Spleen (tissue), 11 donors: Measurements from ENCODE around the gene PTPRN2. TPM values are rescaled to one million over a fixed set of nuclear protein-coding genes. Genes with fewer than 3 reads are reported as not detected.

Experiments
- DNase-seq: peaks from one replicate; pipeline ENCODE4 v3.0.0-alpha.2; 2020
- H3K27ac ChIP-seq, 8 donors: fragments of 200-600 bp; sonication (generic) in 7 of 8; 1 replicate in 4 of 8; 2 replicates in 4 of 8; pipeline versions ENCODE4 v1.5.0 to v1.8.0; 2016 to 2021; ENCODE audit warnings: inconsistent platforms in 4 of 8, mild to moderate bottlenecking in 4 of 8, moderate library complexity in 1 of 8
- H3K27me3 ChIP-seq, 7 donors: fragments of 200-600 bp; sonication (generic) in 6 of 7; replicated peaks in 1 of 7; 1 replicate in 4 of 7; 2 replicates in 3 of 7; pipeline versions ENCODE4 v1.5.0 to v1.8.0; 2016 to 2021; ENCODE audit warnings: inconsistent platforms in 3 of 7, mild to moderate bottlenecking in 1 of 7
- H3K36me3 ChIP-seq, 6 donors: fragments of 200-600 bp; sonication (generic) in 5 of 6; 1 replicate in 4 of 6; 2 replicates in 2 of 6; pipeline versions ENCODE4 v1.5.0 to v1.8.0; 2016 to 2021; ENCODE audit warnings: inconsistent platforms in 2 of 6
- H3K4me1 ChIP-seq, 6 donors: fragments of 200-600 bp; sonication (generic) in 5 of 6; 1 replicate in 3 of 6; 2 replicates in 3 of 6; pipeline versions ENCODE4 v1.5.0 to v1.8.0; 2016 to 2021; ENCODE audit warnings: inconsistent platforms in 3 of 6
- H3K4me3 ChIP-seq, 8 donors: fragments of 200-600 bp; sonication (generic) in 7 of 8; 1 replicate in 4 of 8; 2 replicates in 4 of 8; pipeline versions ENCODE4 v1.5.0 to v1.8.0; 2016 to 2021; ENCODE audit warnings: inconsistent platforms in 4 of 8, mild to moderate bottlenecking in 4 of 8, moderate library complexity in 2 of 8
- H3K9me3 ChIP-seq, 8 donors: fragments of 200-600 bp; sonication (generic) in 7 of 8; 1 replicate in 4 of 8; 2 replicates in 4 of 8; pipeline versions ENCODE4 v1.5.0 to v1.8.0; 2016 to 2021; ENCODE audit warnings: inconsistent platforms in 4 of 8
- CTCF ChIP-seq, 11 experiments: fragments of 200-600 bp in 7 of 11; fragments of 450-650 bp in 4 of 11; sonication (generic) in 4 of 11; IDR thresholded peaks in 8 of 11; conservative IDR thresholded peaks in 3 of 11; 1 replicate in 7 of 11; 2 replicates in 4 of 11; pipeline versions ENCODE4 v1.4.0 to v1.8.0; 2016 to 2021; ENCODE audit warnings: antibody characterized with exemption in 11 of 11, inconsistent platforms in 4 of 11, mild to moderate bottlenecking in 1 of 11
- POLR2A ChIP-seq, 3 donors: fragments of 450-650 bp; IDR thresholded peaks; one replicate each; pipeline ENCODE4 v1.5.1; 2017; ENCODE audit warnings: antibody characterized with exemption in 3 of 3, mild to moderate bottlenecking in 1 of 3
- POLR2AphosphoS5 ChIP-seq, 3 donors: sonication (generic); formaldehyde crosslinking; IDR thresholded peaks; one replicate each; pipeline ENCODE4 v1.5.1; 2017; ENCODE audit warnings: antibody characterized with exemption in 3 of 3
- WGBS, 5 donors: extraction: QIAGEN DNeasy Blood & Tissue Kit in 3 of 5; methylation state at CpG; one replicate each; pipeline versions ENCODE4 v1.1.5 to v1.1.7; 2013 to 2018; 5-methylcytosine and 5-hydroxymethylcytosine counted together
- intact Hi-C: fragments of 100-400 bp; cut with DNase I; formaldehyde crosslinking; loops from one replicate; pipeline ENCODE4 v1.15.0; 2023; ENCODE audit warnings: low total_unique reads
- polyA plus RNA-seq, 3 donors: library from polyadenylated mRNA; stranded (reverse); fragments of 200-250 nt; gene quantifications; one replicate each; pipeline ENCODE4 v1.2.1, GENCODE V29; 2013
- total RNA-seq, 7 donors: library from RNA; depleted of rRNA in 3 of 7; stranded (reverse); fragments of >200 nt in 3 of 7; fragmentation: NEBNext Ultra II Directional in 4 of 7; extraction: Animal tissue kit (Norgen Biotek cat#: 25700) in 4 of 7; gene quantifications; one replicate each; pipeline versions ENCODE4 v1.1.0 to v1.2.1, GENCODE V29; 2016 to 2021
- donor health status: healthy with polysubstance abuse.
- donor health status: DM: no; HTN: no; CAD: no; lungs with moderate emphysema.
- donor health status: DM: no; HTN: no; CAD: no.
- donor health status: Bipolar disorder and iron deficiency.
- donor health status: healthy.
- donor health status: DM: no; HTN: no; CAD: no.
- donor health status: DM: yes; HTN: yes; CAD: no.

The PTPRN2 gene
- total and polyA plus RNA-seq, 10 donors: 7.0 to 22.8 (median 16.8) TPM

DNA sequence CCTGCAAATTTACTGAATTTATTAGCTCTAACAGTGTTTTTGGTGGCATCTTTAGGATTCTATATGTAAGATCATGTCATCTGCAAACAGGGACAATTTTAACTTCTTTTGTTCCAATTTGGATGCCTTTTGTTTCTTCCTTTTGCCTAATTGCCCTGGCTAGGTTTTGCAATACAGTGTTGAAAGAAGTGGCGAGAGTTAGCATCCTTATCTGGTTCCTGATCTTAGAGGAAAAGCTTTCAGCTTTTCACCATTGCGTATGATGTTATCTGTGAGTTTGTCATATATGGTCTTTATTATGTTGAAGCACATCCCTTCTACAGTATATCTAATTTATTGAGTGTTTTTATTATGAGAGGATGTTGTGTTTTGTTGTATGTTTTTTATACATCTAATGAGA, 301.4 kb downstream of the PTPRN2 start:
- no peaks in the 10 kb centered on the region for H3K4me1 ChIP-seq
- intact Hi-C loops: no loop called here
- H3K27ac ChIP-seq: no peak overlapping the region
- no peaks in the 10 kb centered on the region for H3K27me3 ChIP-seq
- 50 to 72% (median 60%) methylated on average over 2 of the region's 2 CpGs for WGBS, 5 donors
- peaks cover 0 to 65% (median 55%) of the 10 kb centered on the region in 8 donors for H3K9me3 ChIP-seq
- H3K4me3 ChIP-seq: no peak overlapping the region
- no peaks in the 10 kb centered on the region for H3K36me3 ChIP-seq
- DNase-seq: no peak
- TF ChIP-seq CTCF (IDR thresholded peaks at IDR 0.05 in 8 of 11, conservative IDR thresholded peaks at IDR 0.05 in 3 of 11): no peak
- no peak for TF ChIP-seq POLR2A (IDR thresholded peaks at IDR 0.05)
- TF ChIP-seq POLR2AphosphoS5 (IDR thresholded peaks at IDR 0.05): no peak

DNA sequence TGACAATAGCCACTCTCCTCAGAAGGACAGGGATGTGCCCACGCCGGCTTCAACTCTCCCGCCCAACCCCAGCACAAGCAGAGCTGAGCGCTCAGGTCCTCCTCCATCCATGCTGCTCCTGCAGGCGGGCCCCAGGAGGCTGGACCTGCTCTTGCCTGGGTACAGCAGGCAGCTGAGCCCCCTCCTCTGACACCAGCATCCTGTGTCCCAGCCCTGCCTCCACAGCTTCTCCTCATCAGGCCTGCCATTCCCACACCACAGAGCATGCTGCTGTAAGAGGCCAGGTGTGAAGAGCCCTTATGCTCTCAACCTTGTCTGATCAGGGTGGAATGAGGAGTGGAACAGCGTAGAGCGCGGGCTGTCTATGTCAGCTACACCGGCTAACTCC, 302.2 kb downstream of the PTPRN2 start:
- TF ChIP-seq POLR2AphosphoS5 (IDR thresholded peaks at IDR 0.05) (no peak), CTCF (IDR thresholded peaks at IDR 0.05 in 8 of 11, conservative IDR thresholded peaks at IDR 0.05 in 3 of 11) (no peak), POLR2A (IDR thresholded peaks at IDR 0.05) (no peak)
- H3K4me1 ChIP-seq: no peaks in the 10 kb centered on the region
- no peak overlapping the region for H3K27ac ChIP-seq
- peaks cover 0 to 59% (median 51%) of the 10 kb centered on the region in 8 donors for H3K9me3 ChIP-seq
- WGBS, 5 donors: 77 to 92% (median 88%) methylated on average over 6 to 9 of the region's 9 CpGs
- no peak overlapping the region for H3K4me3 ChIP-seq
- intact Hi-C loops: no loop called here
- H3K36me3 ChIP-seq: no peaks in the 10 kb centered on the region
- no peaks in the 10 kb centered on the region for H3K27me3 ChIP-seq
- DNase-seq: peak; percentile 52

DNA sequence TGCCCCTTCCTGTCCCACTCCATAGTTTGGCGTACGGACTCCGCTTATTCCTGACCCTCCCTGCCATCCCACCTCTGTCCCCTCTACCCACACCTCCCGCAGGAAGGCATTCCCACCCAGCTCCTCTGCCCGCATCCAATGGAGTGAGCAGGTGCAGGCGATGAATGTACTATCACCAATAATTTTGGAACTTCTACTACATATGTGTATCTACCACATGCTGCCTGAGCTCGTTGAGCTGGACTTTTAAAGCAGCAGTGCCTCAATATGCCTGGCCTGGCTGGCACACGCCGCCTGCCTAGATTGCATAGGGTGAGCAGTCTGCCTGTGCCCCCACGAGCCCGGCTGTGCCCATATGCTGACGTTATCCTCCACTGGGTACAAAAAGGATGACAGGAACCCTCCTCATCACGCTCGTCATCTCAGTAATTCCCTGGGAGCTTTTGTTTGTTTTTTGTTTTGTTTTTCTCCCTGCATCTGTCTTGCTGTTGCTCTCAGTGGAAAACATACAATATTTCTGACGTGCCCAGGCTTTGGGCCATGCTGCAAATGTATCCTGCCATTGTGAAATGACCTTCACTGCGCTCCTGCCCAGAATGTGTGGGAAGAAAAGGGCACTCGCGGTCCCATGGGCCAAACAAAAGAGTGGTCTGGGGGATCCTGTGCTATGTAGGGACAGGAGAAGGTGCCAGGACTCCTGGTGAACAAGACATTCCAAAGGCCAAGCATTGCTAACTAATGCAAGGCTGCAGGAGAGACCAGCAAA, 302.8 kb downstream of the PTPRN2 start:
- peaks cover 0 to 53% (median 46%) of the 10 kb centered on the region in 8 donors for H3K9me3 ChIP-seq
- H3K27ac ChIP-seq: no peak overlapping the region
- intact Hi-C loops: no loop called here
- H3K36me3 ChIP-seq: no peaks in the 10 kb centered on the region
- TF ChIP-seq POLR2AphosphoS5 (IDR thresholded peaks at IDR 0.05): no peak
- no peak for DNase-seq
- no peaks in the 10 kb centered on the region for H3K4me1 ChIP-seq
- WGBS, 5 donors: 75 to 84% (median 77%) methylated on average over 18 of the region's 18 CpGs
- no peak overlapping the region for H3K4me3 ChIP-seq
- no peaks in the 10 kb centered on the region for H3K27me3 ChIP-seq

- Histone ChIP-seq H3K9me3 (peaks cover 0 to 46% (median 39%) of the 10 kb centered on the region in 8 donors), H3K27ac (no peak overlapping the region), H3K4me3 (no peak overlapping the region), H3K36me3 (no peaks in the 10 kb centered on the region), H3K4me1 (no peaks in the 10 kb centered on the region), H3K27me3 (no peaks in the 10 kb centered on the region)
- WGBS, 5 donors: 82 to 91% (median 85%) methylated on average over 6 of the region's 6 CpGs
- DNase-seq: peak; percentile 58
- TF ChIP-seq POLR2AphosphoS5 (IDR thresholded peaks at IDR 0.05): no peak
- no peak for TF ChIP-seq CTCF (IDR thresholded peaks at IDR 0.05 in 8 of 11, conservative IDR thresholded peaks at IDR 0.05 in 3 of 11)
- no peak for TF ChIP-seq POLR2A (IDR thresholded peaks at IDR 0.05)
- intact Hi-C loops: no loop called here
These were observed 303.5 kb downstream of the PTPRN2 start for GRCh38 chr7:158284121-158284520.
